PC-9 (cell line): ENCODE data around the gene ATP1A2. TPM values are rescaled to one million over a fixed set of nuclear protein-coding genes. Genes with fewer than 3 reads are reported as not detected.

Experiments used
- BruUV-seq: library from RNA; stranded (reverse); fragments of 400-500 nt; replicated peaks from 2 replicates; lab custom pipeline; 2021; lab: Mats Ljungman, UMichigan
- CTCF ChIA-PET: fragments of 300-600 bp; sonication (Branson Sonifier 250); formaldehyde crosslinking; loops from one replicate; lab custom pipeline; 2022; ENCODE audit warnings: antibody characterized with exemption; lab: Charles Lee
- POLR2A ChIA-PET: fragments of 300-600 bp; sonication (Branson Sonifier 250); formaldehyde crosslinking; loops from one replicate; lab custom pipeline; 2022; ENCODE audit warnings: antibody characterized with exemption; ENCODE audit not compliant: unreplicated experiment; lab: Charles Lee
- DNase-seq, 2 experiments: peaks; one replicate each; pipeline versions ENCODE4 v3.0.0 to v3.0.0-alpha.2; 2015 to 2022; ENCODE audit warnings: mixed read lengths in 1 of 2
- H2AFZ ChIP-seq: fragments of 200-600 bp; sonication (generic); 2 replicates; pipeline ENCODE4 v1.8.1; 2017; ENCODE audit warnings: antibody characterized with exemption
- H3F3A ChIP-seq: fragments of 200-600 bp; sonication (generic); 2 replicates; pipeline ENCODE4 v1.8.1; 2017; ENCODE audit warnings: antibody characterized with exemption, mild to moderate bottlenecking, low read depth; ENCODE audit not compliant: insufficient read depth
- H3K27ac ChIP-seq: fragments of 200-600 bp; sonication (generic); 2 replicates; pipeline ENCODE4 v1.6.1; 2016; ENCODE audit warnings: mixed run types
- H3K27me3 ChIP-seq: fragments of 200-600 bp; sonication (generic); 2 replicates; pipeline ENCODE4 v1.6.1; 2016; ENCODE audit warnings: low read depth, mixed run types; ENCODE audit not compliant: insufficient read depth
- H3K36me3 ChIP-seq: fragments of 200-600 bp; sonication (generic); 2 replicates; pipeline ENCODE4 v1.6.1; 2016; ENCODE audit warnings: low read depth, mixed run types
- H3K4me1 ChIP-seq: fragments of 200-600 bp; sonication (generic); replicated peaks from 2 replicates; pipeline ENCODE4 v1.6.1; 2016; ENCODE audit warnings: mixed run types; ENCODE audit not compliant: insufficient read depth
- H3K4me2 ChIP-seq: fragments of 200-600 bp; sonication (generic); 2 replicates; pipeline ENCODE4 v1.6.1; 2017; ENCODE audit warnings: mixed run types
- H3K4me3 ChIP-seq: fragments of 200-600 bp; sonication (generic); 2 replicates; pipeline ENCODE4 v1.6.1; 2016; ENCODE audit warnings: mixed run types
- H3K79me2 ChIP-seq: fragments of 200-600 bp; sonication (generic); 2 replicates; pipeline ENCODE4 v1.6.1; 2017; ENCODE audit warnings: low read depth, mixed run types
- H3K9me2 ChIP-seq: fragments of 200-600 bp; sonication (generic); 2 replicates; pipeline ENCODE4 v1.8.1; 2017; ENCODE audit warnings: mild to moderate bottlenecking; ENCODE audit not compliant: insufficient read depth
- H3K9me3 ChIP-seq: fragments of 200-600 bp; sonication (generic); 2 replicates; pipeline ENCODE4 v1.8.1; 2016; ENCODE audit warnings: low read depth; ENCODE audit not compliant: insufficient read depth
- H4K20me1 ChIP-seq: fragments of 200-600 bp; sonication (generic); 2 replicates; pipeline ENCODE4 v1.8.1; 2017; ENCODE audit not compliant: insufficient read depth
- CTCF ChIP-seq: fragments of 200-600 bp; sonication (generic); conservative IDR thresholded peaks from 2 replicates; pipeline ENCODE4 v1.6.1; 2017; ENCODE audit warnings: mixed run types, antibody characterized with exemption, mild to moderate bottlenecking, moderate library complexity
- EZH2 ChIP-seq: fragments of 200-600 bp; sonication (generic); IDR thresholded peaks from 2 replicates; pipeline ENCODE4 v1.8.0; 2017; ENCODE audit warnings: antibody characterized with exemption, low read depth
- intact Hi-C: fragments of 100-400 bp; cut with micrococcal nuclease; formaldehyde crosslinking; loops from one replicate; pipeline ENCODE4 v1.10.0; 2022; ENCODE audit not compliant: unreplicated experiment
- total RNA-seq: library from RNA; stranded (reverse); gene quantifications from 2 replicates; pipeline ENCODE4 v1.2.3, GENCODE V29; 2021

ATP1A2 gene
- total RNA-seq, 1 experiment from 2014 or later, result 1.1 TPM

- Histone ChIP-seq H3K4me2 (no peak overlapping the region), H3K4me3 (no peak overlapping the region), H3K36me3 (no peaks in the 10 kb centered on the region), H3K9me2 (no peaks in the 10 kb centered on the region), H4K20me1 (no peaks in the 10 kb centered on the region), H3K79me2 (no peaks in the 10 kb centered on the region), H2AFZ (no peak overlapping the region), H3F3A (peaks cover 3% of the 10 kb centered on the region; the same call in 1 of the 2 replicates), H3K27ac (no peak overlapping the region), H3K27me3 (peaks cover 14% of the 10 kb centered on the region), H3K9me3 (no peaks in the 10 kb centered on the region), H3K4me1 (peaks cover 6% of the 10 kb centered on the region; the same call in 1 of the 2 replicates)
- no peak for DNase-seq
- no peak for TF ChIP-seq EZH2
- no peak for TF ChIP-seq CTCF
- POLR2A ChIA-PET, result no interaction called here
- CTCF ChIA-PET, result no interaction called here
- BruUV-seq, result no TSS peak
- intact Hi-C loops, result no loop called here
These were observed 56.4 kb downstream of the ATP1A2 start for GRCh38 chr1:160171980-160172379.

GRCh38 chr1:160177231-160177630 is 61.7 kb downstream of the ATP1A2 start:
- H3F3A ChIP-seq, result no peaks in the 10 kb centered on the region
- H3K9me3 ChIP-seq, result no peaks in the 10 kb centered on the region
- no peak overlapping the region for H3K4me3 ChIP-seq
- ChIA-PET POLR2A (no interaction called here), CTCF (interaction anchor here (0.6 kb wide), 1 partner anchor 10 kb away, joined by 3 read pairs; no protein-coding TSS in a partner anchor)
- H3K27me3 ChIP-seq, result peaks cover 14% of the 10 kb centered on the region
- no peaks in the 10 kb centered on the region for H3K79me2 ChIP-seq
- DNase-seq, result no peak
- no peaks in the 10 kb centered on the region for H3K4me1 ChIP-seq
- H4K20me1 ChIP-seq, result no peaks in the 10 kb centered on the region
- intact Hi-C loops, result no loop called here
- no peak overlapping the region for H2AFZ ChIP-seq
- no peak overlapping the region for H3K27ac ChIP-seq
- no peaks in the 10 kb centered on the region for H3K9me2 ChIP-seq
- H3K36me3 ChIP-seq, result no peaks in the 10 kb centered on the region
- H3K4me2 ChIP-seq, result no peak overlapping the region
- TF ChIP-seq EZH2, result no peak
- no peak for TF ChIP-seq CTCF
- BruUV-seq, result no TSS peak

GRCh38 chr1:160177667-160178066 is 62.1 kb downstream of the ATP1A2 start:
- intact Hi-C loops, result no loop called here
- H3K27me3 ChIP-seq, result peaks cover 14% of the 10 kb centered on the region
- no peak for TF ChIP-seq CTCF
- TF ChIP-seq EZH2, result no peak

More at GRCh38 chr1:160177667-160178066, 62.1 kb downstream of the ATP1A2 start:
- H3K9me2 ChIP-seq, result no peaks in the 10 kb centered on the region
- no peak overlapping the region for H3K27ac ChIP-seq
- ChIA-PET POLR2A (no interaction called here), CTCF (interaction anchor here (0.6 kb wide), 1 partner anchor 11 kb away, joined by 3 read pairs; no protein-coding TSS in a partner anchor)
- H3K9me3 ChIP-seq, result no peaks in the 10 kb centered on the region
- H3K4me2 ChIP-seq, result no peak overlapping the region
- no peak for DNase-seq
- H3K4me3 ChIP-seq, result no peak overlapping the region
- H4K20me1 ChIP-seq, result no peaks in the 10 kb centered on the region
- H3K79me2 ChIP-seq, result no peaks in the 10 kb centered on the region
- no peaks in the 10 kb centered on the region for H3K36me3 ChIP-seq
- no TSS peak for BruUV-seq
- no peak overlapping the region for H2AFZ ChIP-seq
- no peaks in the 10 kb centered on the region for H3F3A ChIP-seq
- H3K4me1 ChIP-seq, result no peaks in the 10 kb centered on the region
